Activated B cell treated with CpG ODN at 0.5 μM for 24 hours (primary cell): ENCODE measurements around the gene SLC9B2. TPM values are rescaled to one million over a fixed set of nuclear protein-coding genes. Genes with fewer than 3 reads are reported as not detected.

Experiments used
- ATAC-seq: fragments of 200-7000 bp; cut with Tn5 transposase; one replicate; pipeline ENCODE4 v1.10.0; 2021; ENCODE audit warnings: low read depth, mild to moderate bottlenecking, moderate library complexity
- CTCF ChIA-PET: fragments of 350-600 bp; sonication (Branson Sonifier 250); formaldehyde crosslinking; loops from one replicate; lab custom pipeline; 2021; ENCODE audit warnings: antibody characterized with exemption; lab: Charles Lee
- POLR2A ChIA-PET: fragments of 350-600 bp; sonication (Branson Sonifier 250); formaldehyde crosslinking; loops from one replicate; lab custom pipeline; 2021; ENCODE audit warnings: antibody characterized with exemption; lab: Charles Lee
- DNase-seq: peaks from one replicate; pipeline ENCODE4 v3.0.0; 2022
- H3K27ac Mint-ChIP-seq: one replicate; pipeline ENCODE4 v1.8.0; 2020; ENCODE audit warnings: mixed read lengths
- H3K27me3 Mint-ChIP-seq: one replicate; pipeline ENCODE4 v1.8.0; 2021; ENCODE audit warnings: mixed read lengths
- H3K36me3 Mint-ChIP-seq: one replicate; pipeline ENCODE4 v1.8.0; 2021; ENCODE audit warnings: low read depth, mixed read lengths
- H3K4me1 Mint-ChIP-seq: one replicate; pipeline ENCODE4 v1.8.0; 2021; ENCODE audit warnings: mixed read lengths
- H3K4me3 Mint-ChIP-seq: one replicate; pipeline ENCODE4 v1.8.0; 2020; ENCODE audit warnings: mild to moderate bottlenecking, mixed read lengths
- H3K9me3 Mint-ChIP-seq: one replicate; pipeline ENCODE4 v1.8.0; 2020; ENCODE audit warnings: mixed read lengths
- CTCF ChIP-seq: fragments of 200-600 bp; IDR thresholded peaks from one replicate; pipeline ENCODE4 v1.8.0; 2022; ENCODE audit warnings: antibody characterized with exemption, mild to moderate bottlenecking
- intact Hi-C: fragments of 100-400 bp; cut with micrococcal nuclease; formaldehyde crosslinking; loops from one replicate; pipeline ENCODE4 v1.15.1; 2024
- total RNA-seq: library from RNA; stranded (reverse); gene quantifications from 2 replicates; pipeline ENCODE4 v1.2.3, GENCODE V29; 2022

The SLC9B2 gene
- total RNA-seq, 1 donor from 2014 or later, result 33.4 TPM

DNA sequence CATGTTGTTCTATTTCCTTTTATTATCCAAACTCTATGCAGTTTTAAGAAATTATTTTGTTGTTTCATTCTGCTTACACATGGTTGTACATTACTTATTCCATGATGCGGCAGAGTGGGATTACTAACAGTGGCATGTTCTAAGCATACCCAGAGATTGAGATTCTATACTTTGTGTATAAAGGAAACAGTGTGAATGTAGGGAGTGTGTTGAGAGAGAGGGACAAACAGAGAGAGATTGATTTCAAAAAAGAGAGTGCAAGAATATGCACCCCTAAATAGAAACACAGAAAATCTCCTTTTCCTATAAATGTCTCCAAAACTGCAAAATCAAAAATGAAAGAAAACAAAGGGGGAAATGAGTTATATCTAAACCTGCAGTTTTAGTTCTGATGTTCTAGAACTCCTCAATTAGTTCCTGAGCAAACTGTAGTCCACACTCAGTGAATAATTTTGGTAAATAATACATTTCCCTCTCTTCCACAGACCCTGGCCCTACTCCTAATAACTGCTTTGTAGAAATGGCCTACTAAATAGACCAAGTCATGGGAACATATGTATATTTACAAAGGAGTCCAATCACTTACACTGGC is 88.0 kb downstream of the SLC9B2 start:
- Mint-ChIP-seq H3K27ac (no peak overlapping the region), H3K4me1 (no peaks in the 10 kb centered on the region), H3K27me3 (no peaks in the 10 kb centered on the region), H3K4me3 (no peak overlapping the region), H3K9me3 (no peaks in the 10 kb centered on the region), H3K36me3 (peaks cover 13% of the 10 kb centered on the region)
- DNase-seq (no peak), ATAC-seq (no peak)
- CTCF ChIA-PET, result no interaction called here
- TF ChIP-seq CTCF, result no peak
- POLR2A ChIA-PET, result no interaction called here
- intact Hi-C loops, result no loop called here

DNA sequence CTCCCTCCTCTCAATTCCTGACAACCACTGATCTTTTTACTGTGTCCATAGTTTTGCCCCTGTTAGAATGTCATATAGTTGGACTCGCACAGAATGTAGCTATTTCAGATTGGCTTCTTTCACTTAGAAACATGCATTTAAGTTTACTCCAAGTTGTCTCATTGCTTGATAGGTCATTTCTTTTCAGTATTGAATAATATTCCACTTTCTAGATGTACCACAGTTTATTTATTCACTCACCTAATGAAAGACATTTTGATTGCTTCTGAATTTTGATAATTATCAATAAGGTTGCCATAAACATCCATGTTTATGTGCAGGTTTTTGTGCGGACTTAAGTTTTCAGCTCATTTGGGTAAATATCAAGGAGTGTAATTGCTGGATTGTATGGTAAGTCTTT is 95.6 kb downstream of the SLC9B2 start:
- ATAC-seq (no peak), DNase-seq (no peak)
- ChIA-PET POLR2A (no interaction called here), CTCF (no interaction called here)
- Mint-ChIP-seq H3K27ac (no peak overlapping the region), H3K4me1 (no peaks in the 10 kb centered on the region), H3K36me3 (peaks cover 2% of the 10 kb centered on the region), H3K4me3 (no peak overlapping the region), H3K9me3 (peaks cover 12% of the 10 kb centered on the region), H3K27me3 (no peaks in the 10 kb centered on the region)
- intact Hi-C loops, result no loop called here
- no peak for TF ChIP-seq CTCF

Other genes starting within 250 kb of the SLC9B2 start
- gene UBE2D3, start 249.2 kb downstream of the SLC9B2 start, total RNA-seq, result 321 and 327 TPM in 2 replicates
- gene CISD2, start 207.8 kb downstream of the SLC9B2 start, total RNA-seq, result 12.6 and 13.7 TPM in 2 replicates
- gene SLC9B1, start 57.1 kb downstream of the SLC9B2 start, total RNA-seq, result 1.2 and 2.5 TPM in 2 replicates
- 5.1 and 6.5 TPM in 2 replicates for gene BDH2, start 23.1 kb upstream of the SLC9B2 start, total RNA-seq
- gene CENPE, start 121.6 kb upstream of the SLC9B2 start, total RNA-seq, result 2.4 and 2.5 TPM in 2 replicates